Endothelial cell (in vitro differentiated cells): ENCODE results near the gene AKAP3. TPM values are rescaled to one million over a fixed set of nuclear protein-coding genes. Genes with fewer than 3 reads are reported as not detected.

ENCODE experiments used
- DNase-seq: peaks from one replicate; pipeline ENCODE4 v3.0.0; 2021; ENCODE audit warnings: low spot score
- H3K27ac Mint-ChIP-seq: one replicate; pipeline ENCODE4 v1.8.0; 2021; ENCODE audit warnings: mixed read lengths, inconsistent platforms; ENCODE audit not compliant: unreplicated experiment
- H3K27me3 Mint-ChIP-seq: one replicate; pipeline ENCODE4 v1.8.0; 2021; ENCODE audit warnings: mild to moderate bottlenecking, moderate library complexity, mixed read lengths, inconsistent platforms; ENCODE audit not compliant: unreplicated experiment
- H3K36me3 Mint-ChIP-seq: one replicate; pipeline ENCODE4 v1.8.0; 2021; ENCODE audit warnings: mild to moderate bottlenecking, low read depth, mixed read lengths, inconsistent platforms; ENCODE audit not compliant: unreplicated experiment
- H3K4me1 Mint-ChIP-seq: one replicate; pipeline ENCODE4 v1.8.0; 2021; ENCODE audit warnings: mild to moderate bottlenecking, mixed read lengths, inconsistent platforms; ENCODE audit not compliant: unreplicated experiment
- H3K4me3 Mint-ChIP-seq: one replicate; pipeline ENCODE4 v1.8.0; 2021; ENCODE audit warnings: mild to moderate bottlenecking, mixed read lengths, inconsistent platforms; ENCODE audit not compliant: unreplicated experiment
- H3K9me3 Mint-ChIP-seq: one replicate; pipeline ENCODE4 v1.8.0; 2021; ENCODE audit warnings: mixed read lengths, inconsistent platforms; ENCODE audit not compliant: unreplicated experiment
- total RNA-seq: library from RNA; stranded (reverse); fragmentation: NEBNext Ultra II Directional; extraction: Animal tissue kit (Norgen Biotek cat#: 25700); gene quantifications from one replicate; pipeline ENCODE4 v1.2.1, GENCODE V29; 2021; ENCODE audit not compliant: unreplicated experiment
- TF ChIP-seq, protein P1 (sequence below): fragments of 200-600 bp; sonication (generic); IDR thresholded peaks from one replicate; pipeline ENCODE4 v1.5.0; 2021; ENCODE audit warnings: antibody characterized with exemption; ENCODE audit not compliant: unreplicated experiment

Gene AKAP3
- total RNA-seq, 1 donor from 2014 or later, result 1.8 TPM

DNA sequence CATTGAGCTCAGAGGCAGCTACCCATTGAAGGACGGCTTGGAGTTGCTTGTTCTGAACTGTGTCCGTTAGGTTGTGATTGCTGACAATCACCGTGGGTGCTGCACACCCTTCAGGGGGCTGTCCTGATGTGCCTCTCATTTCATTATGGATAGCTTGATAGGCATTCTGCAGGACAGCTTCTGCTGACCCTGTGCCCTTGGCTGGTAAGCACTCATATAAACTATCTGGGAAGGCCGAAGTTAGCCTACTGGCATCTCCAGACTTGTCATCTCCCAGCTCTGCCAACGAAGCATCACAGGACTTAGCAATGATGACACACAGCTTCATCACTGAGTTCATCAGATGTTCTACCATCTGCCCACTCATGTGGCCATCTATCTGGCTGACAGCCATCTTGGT, 22.3 kb downstream of the AKAP3 start:
- H3K27me3 Mint-ChIP-seq, result no peaks in the 10 kb centered on the region
- DNase-seq, result no peak
- H3K4me3 Mint-ChIP-seq, result no peak overlapping the region
- H3K36me3 Mint-ChIP-seq, result peaks cover 9% of the 10 kb centered on the region
- no peak overlapping the region for H3K27ac Mint-ChIP-seq
- TF ChIP-seq, protein P1, sequence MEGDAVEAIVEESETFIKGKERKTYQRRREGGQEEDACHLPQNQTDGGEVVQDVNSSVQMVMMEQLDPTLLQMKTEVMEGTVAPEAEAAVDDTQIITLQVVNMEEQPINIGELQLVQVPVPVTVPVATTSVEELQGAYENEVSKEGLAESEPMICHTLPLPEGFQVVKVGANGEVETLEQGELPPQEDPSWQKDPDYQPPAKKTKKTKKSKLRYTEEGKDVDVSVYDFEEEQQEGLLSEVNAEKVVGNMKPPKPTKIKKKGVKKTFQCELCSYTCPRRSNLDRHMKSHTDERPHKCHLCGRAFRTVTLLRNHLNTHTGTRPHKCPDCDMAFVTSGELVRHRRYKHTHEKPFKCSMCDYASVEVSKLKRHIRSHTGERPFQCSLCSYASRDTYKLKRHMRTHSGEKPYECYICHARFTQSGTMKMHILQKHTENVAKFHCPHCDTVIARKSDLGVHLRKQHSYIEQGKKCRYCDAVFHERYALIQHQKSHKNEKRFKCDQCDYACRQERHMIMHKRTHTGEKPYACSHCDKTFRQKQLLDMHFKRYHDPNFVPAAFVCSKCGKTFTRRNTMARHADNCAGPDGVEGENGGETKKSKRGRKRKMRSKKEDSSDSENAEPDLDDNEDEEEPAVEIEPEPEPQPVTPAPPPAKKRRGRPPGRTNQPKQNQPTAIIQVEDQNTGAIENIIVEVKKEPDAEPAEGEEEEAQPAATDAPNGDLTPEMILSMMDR, result no peak
- H3K4me1 Mint-ChIP-seq, result no peaks in the 10 kb centered on the region
- no peaks in the 10 kb centered on the region for H3K9me3 Mint-ChIP-seq

DNA sequence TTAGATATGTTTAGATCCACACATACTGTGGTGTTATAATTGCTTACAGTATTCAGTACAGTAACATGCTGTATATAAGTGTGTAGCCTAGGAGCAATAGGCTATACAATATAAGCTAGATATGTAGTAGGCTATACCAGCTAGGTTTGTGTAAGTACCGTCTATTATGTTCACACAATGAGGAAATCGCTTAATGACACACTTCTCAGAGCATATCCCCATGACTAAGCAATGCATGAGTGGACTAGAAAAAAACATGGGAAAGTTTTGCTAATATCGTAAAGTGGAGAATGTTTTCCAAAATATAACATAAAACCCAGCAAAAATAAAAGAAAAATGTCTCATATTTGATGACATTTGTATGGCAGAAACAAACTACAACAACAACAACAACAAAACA, 27.3 kb downstream of the AKAP3 start:
- TF ChIP-seq, protein P1, result no peak
- H3K27ac Mint-ChIP-seq, result no peak overlapping the region
- H3K27me3 Mint-ChIP-seq, result peaks cover 2% of the 10 kb centered on the region
- H3K9me3 Mint-ChIP-seq, result no peaks in the 10 kb centered on the region
- H3K36me3 Mint-ChIP-seq, result peaks cover 4% of the 10 kb centered on the region
- H3K4me3 Mint-ChIP-seq, result no peak overlapping the region
- H3K4me1 Mint-ChIP-seq, result no peaks in the 10 kb centered on the region
- DNase-seq, result no peak

DNA sequence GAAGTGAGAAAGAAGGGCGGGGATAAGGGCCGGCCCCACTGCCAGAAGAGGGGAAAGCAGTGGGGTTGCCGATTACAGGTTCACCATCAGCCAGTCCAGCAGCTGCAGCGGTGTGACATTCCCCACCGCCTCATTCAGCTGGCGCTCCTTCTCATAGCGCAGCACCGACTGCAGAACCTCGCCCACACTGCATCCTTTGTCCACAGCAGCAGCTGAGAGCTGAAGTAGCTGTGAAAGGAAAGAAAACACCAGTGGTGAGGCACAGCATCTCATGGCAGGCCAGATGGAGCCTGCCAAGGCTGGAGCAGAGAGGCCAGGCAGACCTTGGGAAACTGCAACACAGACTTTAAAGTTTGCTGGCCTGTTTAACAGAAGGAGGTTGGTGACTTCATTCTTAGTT, 33.2 kb downstream of the AKAP3 start:
- TF ChIP-seq, protein P1, result no peak
- Mint-ChIP-seq H3K4me1 (no peaks in the 10 kb centered on the region), H3K36me3 (peaks cover 28% of the 10 kb centered on the region), H3K27ac (no peak overlapping the region), H3K9me3 (no peaks in the 10 kb centered on the region), H3K27me3 (peaks cover 2% of the 10 kb centered on the region), H3K4me3 (no peak overlapping the region)
- no peak for DNase-seq

DNA sequence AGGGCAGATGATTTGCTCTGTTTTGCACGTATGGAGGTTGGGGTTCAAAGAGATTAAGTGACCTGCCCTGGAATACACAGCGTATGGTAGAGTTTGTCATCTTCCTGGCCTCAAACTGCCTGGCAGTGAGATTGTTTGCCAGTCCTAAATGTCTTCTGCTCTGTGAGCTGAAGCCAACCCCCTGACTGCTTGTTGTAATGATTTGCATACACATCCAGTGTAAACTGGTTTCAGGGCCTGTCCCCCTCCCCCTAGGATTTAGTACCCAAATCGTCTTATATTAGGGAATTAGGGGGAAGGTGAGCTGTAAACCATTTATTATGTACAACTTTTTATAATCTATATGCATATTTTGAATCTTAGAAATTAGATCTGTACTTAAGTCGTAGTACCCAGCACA, 38.4 kb downstream of the AKAP3 start:
- H3K4me3 Mint-ChIP-seq, result no peak overlapping the region
- H3K9me3 Mint-ChIP-seq, result no peaks in the 10 kb centered on the region
- H3K36me3 Mint-ChIP-seq, result peaks cover 57% of the 10 kb centered on the region
- DNase-seq, result no peak
- no peak overlapping the region for H3K27ac Mint-ChIP-seq
- peaks cover 1% of the 10 kb centered on the region for H3K27me3 Mint-ChIP-seq
- TF ChIP-seq, protein P1, result no peak
- no peaks in the 10 kb centered on the region for H3K4me1 Mint-ChIP-seq

DNA sequence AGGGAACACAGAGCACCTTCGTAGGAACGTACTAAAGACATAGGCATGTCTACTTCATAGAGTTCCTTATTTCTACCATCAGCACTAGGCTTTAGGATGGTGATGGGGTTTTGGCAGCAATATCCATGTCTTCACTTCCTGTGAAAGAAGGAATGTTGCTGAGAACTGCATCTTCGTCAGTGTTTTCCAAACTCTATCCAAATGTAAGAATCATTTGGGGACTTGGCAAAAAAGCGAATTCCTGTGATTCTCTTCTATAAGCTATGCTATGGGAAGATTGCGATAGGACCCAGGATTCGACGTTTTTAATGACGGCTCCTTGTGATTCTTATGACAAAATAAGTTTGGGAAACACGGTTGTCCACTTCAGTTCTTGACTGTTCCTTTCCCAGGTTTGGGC, 39.8 kb downstream of the AKAP3 start:
- peaks cover 6% of the 10 kb centered on the region for H3K4me1 Mint-ChIP-seq
- peaks cover 58% of the 10 kb centered on the region for H3K36me3 Mint-ChIP-seq
- TF ChIP-seq, protein P1, result no peak
- H3K4me3 Mint-ChIP-seq, result no peak overlapping the region
- peaks cover 1% of the 10 kb centered on the region for H3K27me3 Mint-ChIP-seq
- H3K9me3 Mint-ChIP-seq, result no peaks in the 10 kb centered on the region
- DNase-seq, result no peak
- H3K27ac Mint-ChIP-seq, result no peak overlapping the region
